ENCODE results near the gene ALOX15.

GRCh38 chr17:4641297-4642195, at the start of gene ALOX15:
- TF ChIP-seq, protein P1, sequence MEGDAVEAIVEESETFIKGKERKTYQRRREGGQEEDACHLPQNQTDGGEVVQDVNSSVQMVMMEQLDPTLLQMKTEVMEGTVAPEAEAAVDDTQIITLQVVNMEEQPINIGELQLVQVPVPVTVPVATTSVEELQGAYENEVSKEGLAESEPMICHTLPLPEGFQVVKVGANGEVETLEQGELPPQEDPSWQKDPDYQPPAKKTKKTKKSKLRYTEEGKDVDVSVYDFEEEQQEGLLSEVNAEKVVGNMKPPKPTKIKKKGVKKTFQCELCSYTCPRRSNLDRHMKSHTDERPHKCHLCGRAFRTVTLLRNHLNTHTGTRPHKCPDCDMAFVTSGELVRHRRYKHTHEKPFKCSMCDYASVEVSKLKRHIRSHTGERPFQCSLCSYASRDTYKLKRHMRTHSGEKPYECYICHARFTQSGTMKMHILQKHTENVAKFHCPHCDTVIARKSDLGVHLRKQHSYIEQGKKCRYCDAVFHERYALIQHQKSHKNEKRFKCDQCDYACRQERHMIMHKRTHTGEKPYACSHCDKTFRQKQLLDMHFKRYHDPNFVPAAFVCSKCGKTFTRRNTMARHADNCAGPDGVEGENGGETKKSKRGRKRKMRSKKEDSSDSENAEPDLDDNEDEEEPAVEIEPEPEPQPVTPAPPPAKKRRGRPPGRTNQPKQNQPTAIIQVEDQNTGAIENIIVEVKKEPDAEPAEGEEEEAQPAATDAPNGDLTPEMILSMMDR (IDR thresholded peaks at IDR 0.05) = no peak
- TF ChIP-seq POLR2AphosphoS5 (IDR thresholded peaks at IDR 0.05) = no peak
